ENCODE measurements around the gene KAT7.

The KAT7 gene

GRCh38 chr17:49788478-49789242 is at the start of gene KAT7:
Gene KAT7 (plus strand): TSS chr17:49788681. CDS start chr17:49788835, 154 bp downstream.
- H3K4me1 ChIP-seq (ENCODE audit: insufficient read depth, low read length): peaks cover 8% of the 10 kb centered on the region

GRCh38 chr17:49739641-49740271 is 48.7 kb upstream of the KAT7 start:
- H3K9me3 ChIP-seq (ENCODE audit: control insufficient read depth, insufficient read depth, low read length): no peaks in the 10 kb centered on the region

More at GRCh38 chr17:49788478-49789242, at the start of gene KAT7:
- H3K9ac ChIP-seq (ENCODE audit: low read depth, low read length): peak within 1 kb of the TSS; percentile 94
- H3K36me3 ChIP-seq (ENCODE audit: insufficient read depth, low read length): peaks cover 27% of the 10 kb centered on the region; the same call in 1 of the 2 replicates
- H3K9me3 ChIP-seq (ENCODE audit: control insufficient read depth, insufficient read depth, low read length): no peaks in the 10 kb centered on the region

GRCh38 chr17:49741009-49741691 is 47.3 kb upstream of the KAT7 start:
- H3K36me3 ChIP-seq (ENCODE audit: insufficient read depth, low read length): no peaks in the 10 kb centered on the region
- no peaks in the 10 kb centered on the region for H3K4me1 ChIP-seq (ENCODE audit: insufficient read depth, low read length)
- H3K9me3 ChIP-seq (ENCODE audit: control insufficient read depth, insufficient read depth, low read length): no peaks in the 10 kb centered on the region
- no peak overlapping the region for H3K9ac ChIP-seq (ENCODE audit: low read depth, low read length)

More at GRCh38 chr17:49739641-49740271, 48.7 kb upstream of the KAT7 start:
- no peak overlapping the region for H3K9ac ChIP-seq (ENCODE audit: low read depth, low read length)
- H3K4me1 ChIP-seq (ENCODE audit: insufficient read depth, low read length): no peaks in the 10 kb centered on the region
- no peaks in the 10 kb centered on the region for H3K36me3 ChIP-seq (ENCODE audit: insufficient read depth, low read length)

- no peaks in the 10 kb centered on the region for H3K9me3 ChIP-seq (ENCODE audit: control insufficient read depth, insufficient read depth, low read length)
- no peaks in the 10 kb centered on the region for H3K36me3 ChIP-seq (ENCODE audit: insufficient read depth, low read length)
- H3K4me1 ChIP-seq (ENCODE audit: insufficient read depth, low read length): no peaks in the 10 kb centered on the region
- H3K9ac ChIP-seq (ENCODE audit: low read depth, low read length): no peak overlapping the region
Measured at GRCh38 chr17:49741692-49742076, 46.8 kb upstream of the KAT7 start.

GRCh38 chr17:49742166-49742638 is 46.3 kb upstream of the KAT7 start:
- Histone ChIP-seq H3K9ac (ENCODE audit: low read depth, low read length) (no peak overlapping the region), H3K36me3 (ENCODE audit: insufficient read depth, low read length) (no peaks in the 10 kb centered on the region), H3K9me3 (ENCODE audit: control insufficient read depth, insufficient read depth, low read length) (no peaks in the 10 kb centered on the region), H3K4me1 (ENCODE audit: insufficient read depth, low read length) (no peaks in the 10 kb centered on the region)

GRCh38 chr17:49745175-49746139 is 43.0 kb upstream of the KAT7 start:
- Histone ChIP-seq H3K36me3 (ENCODE audit: insufficient read depth, low read length) (peaks cover 4% of the 10 kb centered on the region; the same call in 1 of the 2 replicates), H3K9ac (ENCODE audit: low read depth, low read length) (no peak overlapping the region), H3K4me1 (ENCODE audit: insufficient read depth, low read length) (no peaks in the 10 kb centered on the region), H3K9me3 (ENCODE audit: control insufficient read depth, insufficient read depth, low read length) (no peaks in the 10 kb centered on the region)

GRCh38 chr17:49746791-49747490 is 41.5 kb upstream of the KAT7 start:
- peaks cover 4% of the 10 kb centered on the region; the same call in 1 of the 2 replicates for H3K36me3 ChIP-seq (ENCODE audit: insufficient read depth, low read length)
- H3K9ac ChIP-seq (ENCODE audit: low read depth, low read length): no peak overlapping the region
- no peaks in the 10 kb centered on the region for H3K9me3 ChIP-seq (ENCODE audit: control insufficient read depth, insufficient read depth, low read length)
- H3K4me1 ChIP-seq (ENCODE audit: insufficient read depth, low read length): no peaks in the 10 kb centered on the region

- Histone ChIP-seq H3K4me1 (ENCODE audit: insufficient read depth, low read length) (no peaks in the 10 kb centered on the region; the same call in 1 of the 2 replicates), H3K9ac (ENCODE audit: low read depth, low read length) (no peak overlapping the region), H3K9me3 (ENCODE audit: control insufficient read depth, insufficient read depth, low read length) (no peaks in the 10 kb centered on the region), H3K36me3 (ENCODE audit: insufficient read depth, low read length) (peaks cover 4% of the 10 kb centered on the region; the same call in 1 of the 2 replicates)
Measured at GRCh38 chr17:49747632-49748031, 40.8 kb upstream of the KAT7 start.

GRCh38 chr17:49748223-49748622 is 40.3 kb upstream of the KAT7 start:
- H3K9me3 ChIP-seq (ENCODE audit: control insufficient read depth, insufficient read depth, low read length): no peaks in the 10 kb centered on the region
- H3K9ac ChIP-seq (ENCODE audit: low read depth, low read length): no peak overlapping the region
- H3K4me1 ChIP-seq (ENCODE audit: insufficient read depth, low read length): no peaks in the 10 kb centered on the region; the same call in 1 of the 2 replicates
- peaks cover 4% of the 10 kb centered on the region; the same call in 1 of the 2 replicates for H3K36me3 ChIP-seq (ENCODE audit: insufficient read depth, low read length)

GRCh38 chr17:49748791-49749190 is 39.7 kb upstream of the KAT7 start:
- H3K9ac ChIP-seq (ENCODE audit: low read depth, low read length): no peak overlapping the region
- H3K9me3 ChIP-seq (ENCODE audit: control insufficient read depth, insufficient read depth, low read length): no peaks in the 10 kb centered on the region
- no peaks in the 10 kb centered on the region; the same call in 1 of the 2 replicates for H3K4me1 ChIP-seq (ENCODE audit: insufficient read depth, low read length)
- peaks cover 4% of the 10 kb centered on the region; the same call in 1 of the 2 replicates for H3K36me3 ChIP-seq (ENCODE audit: insufficient read depth, low read length)

- Histone ChIP-seq H3K36me3 (ENCODE audit: insufficient read depth, low read length) (peaks cover 4% of the 10 kb centered on the region; the same call in 1 of the 2 replicates), H3K9me3 (ENCODE audit: control insufficient read depth, insufficient read depth, low read length) (no peaks in the 10 kb centered on the region), H3K9ac (ENCODE audit: low read depth, low read length) (no peak overlapping the region), H3K4me1 (ENCODE audit: insufficient read depth, low read length) (no peaks in the 10 kb centered on the region; the same call in 1 of the 2 replicates)
Measured at GRCh38 chr17:49749730-49750129, 38.8 kb upstream of the KAT7 start.

GRCh38 chr17:49752508-49752907 is 36.0 kb upstream of the KAT7 start:
- H3K9me3 ChIP-seq (ENCODE audit: control insufficient read depth, insufficient read depth, low read length): no peaks in the 10 kb centered on the region
- no peak overlapping the region for H3K9ac ChIP-seq (ENCODE audit: low read depth, low read length)
- peaks cover 4% of the 10 kb centered on the region; the same call in 1 of the 2 replicates for H3K36me3 ChIP-seq (ENCODE audit: insufficient read depth, low read length)
- no peaks in the 10 kb centered on the region; the same call in 1 of the 2 replicates for H3K4me1 ChIP-seq (ENCODE audit: insufficient read depth, low read length)

GRCh38 chr17:49753959-49754391 is 34.5 kb upstream of the KAT7 start:
- Histone ChIP-seq H3K9me3 (ENCODE audit: control insufficient read depth, insufficient read depth, low read length) (no peaks in the 10 kb centered on the region), H3K36me3 (ENCODE audit: insufficient read depth, low read length) (no peaks in the 10 kb centered on the region), H3K9ac (ENCODE audit: low read depth, low read length) (no peak overlapping the region), H3K4me1 (ENCODE audit: insufficient read depth, low read length) (no peaks in the 10 kb centered on the region; the same call in 1 of the 2 replicates)

Data from ES-I3 (cell line).